SHP77 (cell line): Measurements from ENCODE around the gene DCAF16.
"Not testable (repeated sequence)": the region's sequence is repeated elsewhere in the genome, so short reads cannot be mapped to it uniquely, and the experiment has no call there.

Experiments used
- DNase-seq, 2 experiments: peaks; one replicate each; lab custom pipeline; 2025; lab: John Stamatoyannopoulos, UW

Gene DCAF16

GRCh38 chr4:17810260-17811077, at the start of gene DCAF16, which contains the start of gene NCAPG:
Gene DCAF16, minus strand, starts transcription at chr4:17810757. Its CDS starts 6,616 bp downstream, at chr4:17804141.
Gene NCAPG, plus strand, starts transcription at chr4:17810979. Its CDS starts 99 bp downstream, at chr4:17811078.
- DNase-seq, result peak; percentile 90 to 91

DNA sequence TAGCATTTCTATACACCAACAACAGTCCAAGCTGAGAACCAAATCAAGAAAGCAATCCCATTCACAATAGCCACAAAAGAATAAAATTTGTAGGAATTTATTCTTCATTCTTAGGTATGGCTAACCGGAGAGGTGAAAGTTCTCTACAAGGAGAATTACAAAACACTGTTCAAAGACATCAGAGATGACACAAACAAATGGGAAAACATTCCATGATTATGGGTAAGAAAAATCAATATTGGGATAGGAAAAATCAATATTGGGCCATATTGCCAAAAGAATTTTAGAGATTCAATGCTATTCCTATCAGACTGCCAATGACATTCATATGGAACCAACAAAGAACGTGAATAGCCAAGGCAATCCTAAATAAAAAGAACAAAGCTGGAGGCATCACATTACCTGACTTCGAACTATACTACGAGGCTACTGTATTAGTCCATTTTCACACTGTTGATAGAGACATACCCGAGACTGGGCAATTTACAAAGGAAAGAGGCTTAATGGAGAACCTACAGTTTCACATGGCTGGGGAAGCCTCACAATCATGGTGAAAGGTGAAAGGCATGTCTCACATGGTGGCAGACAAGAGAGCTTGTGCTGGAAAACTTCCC, 49.3 kb upstream of the DCAF16 start:
- no peak for DNase-seq

GRCh38 chr4:17854036-17854435, 43.5 kb upstream of the DCAF16 start:
- DNase-seq, result no peak

DNA sequence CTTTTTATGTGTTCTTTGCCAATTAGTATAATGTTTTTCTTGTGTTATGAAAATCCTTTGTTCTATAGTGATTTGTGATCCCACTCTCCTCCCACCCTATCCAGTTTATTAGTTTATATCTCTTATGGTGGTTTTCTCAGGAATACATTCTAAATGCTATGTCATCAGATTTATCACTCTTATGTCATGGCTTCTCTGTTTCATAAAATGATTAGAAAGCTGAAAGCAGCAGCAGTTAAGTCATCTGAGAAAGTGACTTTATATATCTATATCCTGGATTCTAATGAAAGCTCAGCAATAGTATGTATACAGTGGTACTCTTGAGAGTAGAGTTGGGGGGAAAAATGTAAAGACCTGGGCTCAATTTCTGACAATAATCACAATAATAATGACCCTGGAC, 41.4 kb upstream of the DCAF16 start:
- no peak for DNase-seq

GRCh38 chr4:17850295-17850694, 39.7 kb upstream of the DCAF16 start:
- DNase-seq, result not testable (repeated sequence)

DNA sequence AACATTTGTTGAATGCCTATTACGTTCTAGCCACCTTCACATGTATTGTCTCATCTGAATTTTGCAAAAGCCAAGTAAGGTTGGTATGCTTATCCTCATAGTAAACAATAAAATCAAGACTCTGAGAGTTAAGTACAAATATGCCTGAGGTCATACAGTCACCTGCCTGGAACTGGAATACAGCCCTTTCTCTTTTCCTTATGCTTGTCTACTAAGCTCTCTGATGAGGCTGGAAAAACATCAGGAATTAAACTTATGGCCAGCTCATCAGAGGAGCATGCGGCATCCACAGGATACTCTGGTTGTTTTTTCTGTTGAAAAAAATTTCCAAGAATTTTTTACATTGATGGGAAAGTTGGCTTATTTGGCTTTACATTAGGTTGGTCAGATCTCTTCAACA, 35.7 kb upstream of the DCAF16 start:
- no peak for DNase-seq

DNA sequence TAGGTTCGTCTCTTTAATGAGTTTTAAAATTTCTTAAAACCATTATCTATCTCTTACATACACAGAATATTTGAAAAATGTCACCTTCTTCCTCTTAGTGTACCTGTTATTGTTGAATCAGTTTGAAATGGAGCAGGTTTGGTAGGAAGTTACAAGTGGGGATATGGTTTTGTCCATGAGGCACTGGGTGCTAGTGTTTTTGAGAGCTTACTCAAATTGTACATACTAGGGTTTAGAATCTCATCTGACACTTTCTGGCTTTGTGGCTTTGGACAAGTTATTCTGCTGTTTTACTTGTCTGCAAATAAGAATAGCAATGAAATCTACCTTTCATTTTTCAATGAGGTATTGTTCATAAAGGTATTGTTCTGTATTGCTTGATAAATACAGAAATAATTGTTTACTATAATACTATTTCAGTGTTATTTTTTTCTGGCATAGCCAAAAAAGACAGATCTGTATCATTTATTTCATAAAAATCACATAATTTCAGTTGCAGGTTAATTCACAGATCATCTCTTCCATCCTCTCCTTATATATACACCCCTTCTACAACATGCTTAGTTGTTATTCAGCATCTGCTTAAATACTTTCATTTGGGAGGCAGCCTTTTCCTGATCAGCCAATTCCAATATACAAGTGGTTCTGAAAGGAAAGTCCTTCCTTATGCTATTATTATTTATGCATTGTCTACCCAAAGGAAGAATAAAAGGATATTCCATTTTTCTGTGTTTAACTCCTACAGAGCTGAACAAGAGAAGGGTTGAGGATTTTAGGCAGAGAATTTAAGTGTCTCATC, 13.5 kb upstream of the DCAF16 start:
- no peak for DNase-seq

DNA sequence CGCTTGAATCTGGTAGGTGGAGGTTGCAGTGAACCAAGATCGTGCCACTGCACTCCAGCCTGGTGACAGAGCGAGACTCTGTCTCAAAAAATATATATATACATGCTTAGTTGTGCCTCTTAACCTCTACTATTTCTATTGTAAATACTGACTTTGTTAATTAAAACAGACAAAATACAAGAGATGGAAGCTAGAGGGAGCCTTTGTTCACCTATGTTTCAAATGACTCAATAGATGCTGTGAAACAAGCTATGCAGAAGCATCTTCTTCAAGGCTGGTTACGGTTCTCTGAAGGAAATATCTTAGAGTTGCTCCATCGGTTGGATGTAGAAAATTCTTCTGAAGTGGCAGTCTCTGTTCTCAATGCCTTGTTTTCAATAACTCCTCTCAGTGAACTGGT, 6.5 kb upstream of the DCAF16 start:
- peak; percentile 2 to 5 for DNase-seq

DNA sequence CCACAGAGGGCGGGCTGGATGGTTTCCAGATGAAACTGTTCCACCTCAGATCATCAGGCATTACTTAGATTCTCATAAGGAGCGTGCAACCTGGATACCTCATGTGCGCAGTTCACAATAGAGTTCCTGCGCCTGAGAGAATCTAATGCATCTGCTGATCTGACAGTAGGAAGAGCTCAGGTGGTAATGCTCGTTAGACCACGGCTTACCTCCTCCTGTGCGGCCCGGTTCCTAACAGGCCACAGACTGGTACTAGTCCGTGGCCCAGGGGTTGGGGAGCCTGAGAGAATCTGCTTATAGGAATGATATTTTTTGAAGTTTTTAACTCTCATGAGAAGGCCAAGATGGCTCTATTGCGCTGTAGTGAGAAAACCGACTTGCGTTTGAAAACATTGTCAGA, 5.6 kb upstream of the DCAF16 start:
- DNase-seq, result no peak

- no peak for DNase-seq
These were observed 3.6 kb upstream of the DCAF16 start for GRCh38 chr4:17814140-17814539.

DNA sequence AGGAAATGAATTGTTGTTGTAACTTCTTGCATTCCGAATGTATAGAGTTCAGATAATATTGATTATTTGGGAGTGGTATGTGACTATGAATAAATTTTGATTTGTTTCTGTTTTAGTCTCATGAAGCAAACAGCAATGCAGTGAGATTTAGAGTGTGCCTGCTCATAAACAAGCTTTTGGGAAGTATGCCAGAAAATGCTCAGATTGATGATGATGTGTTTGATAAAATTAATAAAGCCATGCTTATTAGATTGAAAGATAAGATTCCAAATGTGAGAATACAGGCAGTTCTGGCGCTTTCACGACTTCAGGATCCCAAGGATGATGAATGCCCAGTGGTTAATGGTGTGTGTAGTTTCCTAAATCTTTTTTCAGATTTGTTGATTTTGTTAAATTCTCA, 2.2 kb upstream of the DCAF16 start:
- DNase-seq, result no peak

DNA sequence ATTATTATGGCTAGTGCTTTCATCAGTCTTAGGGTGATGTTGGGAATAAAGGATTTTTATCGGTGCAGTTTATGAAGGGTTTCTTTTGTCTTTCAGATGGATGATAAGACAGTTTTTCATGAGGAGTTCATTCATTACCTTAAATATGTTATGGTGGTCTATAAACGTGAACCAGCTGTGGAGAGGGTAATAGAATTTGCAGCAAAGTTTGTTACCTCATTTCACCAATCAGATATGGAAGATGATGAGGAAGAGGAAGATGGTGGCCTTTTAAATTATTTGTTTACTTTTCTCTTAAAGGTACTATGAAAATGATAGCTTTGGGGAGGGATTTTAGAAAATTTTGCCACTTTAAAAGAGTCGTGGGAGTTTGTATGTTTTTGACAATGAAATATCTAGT, 1.6 kb upstream of the DCAF16 start:
- no peak for DNase-seq

GRCh38 chr4:17811078-17811603, 584 bp upstream of the DCAF16 start:
- DNase-seq, result no peak

DNA sequence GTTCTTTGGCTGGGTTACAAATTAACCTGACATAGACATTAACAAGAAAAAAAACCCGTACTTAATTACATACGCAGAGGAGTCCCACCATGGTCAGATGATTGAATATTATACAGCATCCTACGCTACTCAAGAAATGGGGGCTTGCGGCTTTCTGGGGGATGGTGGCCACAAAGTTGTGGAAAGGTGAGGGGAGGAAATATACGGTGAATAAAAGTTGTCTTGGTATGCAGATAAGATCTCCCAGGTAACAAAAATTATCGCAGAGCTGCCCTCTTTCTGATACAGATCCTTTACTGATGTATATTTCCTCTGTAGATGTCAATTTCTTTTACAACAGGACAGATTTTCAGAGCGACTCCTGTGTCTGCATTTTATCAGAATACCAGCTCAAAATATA, 890 bp downstream of the DCAF16 start:
- no peak for DNase-seq

GRCh38 chr4:17807446-17807845, 3.1 kb downstream of the DCAF16 start:
- DNase-seq, result no peak

GRCh38 chr4:17805580-17806155, 4.9 kb downstream of the DCAF16 start:
- no peak for DNase-seq

GRCh38 chr4:17797808-17798207, 12.7 kb downstream of the DCAF16 start:
- no peak for DNase-seq

DNA sequence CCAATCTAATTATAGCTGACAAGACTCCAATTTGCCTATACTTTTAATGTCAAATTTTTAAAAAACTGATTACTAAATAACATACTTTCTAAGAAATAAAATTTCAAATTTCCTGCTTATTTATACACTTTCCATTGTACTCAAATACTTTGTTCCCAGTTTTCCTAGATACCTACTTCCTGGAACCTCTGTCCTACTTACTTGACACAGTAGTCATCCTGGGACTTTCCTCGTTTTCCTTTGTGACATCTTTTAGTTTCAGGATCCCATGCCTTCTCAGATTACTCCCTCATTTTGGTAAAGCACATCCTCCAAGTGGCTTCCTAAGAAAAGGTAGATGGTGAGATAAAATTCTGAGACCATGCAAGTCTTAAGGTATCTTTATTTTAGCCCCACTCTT, 15.8 kb downstream of the DCAF16 start:
- DNase-seq, result no peak

DNA sequence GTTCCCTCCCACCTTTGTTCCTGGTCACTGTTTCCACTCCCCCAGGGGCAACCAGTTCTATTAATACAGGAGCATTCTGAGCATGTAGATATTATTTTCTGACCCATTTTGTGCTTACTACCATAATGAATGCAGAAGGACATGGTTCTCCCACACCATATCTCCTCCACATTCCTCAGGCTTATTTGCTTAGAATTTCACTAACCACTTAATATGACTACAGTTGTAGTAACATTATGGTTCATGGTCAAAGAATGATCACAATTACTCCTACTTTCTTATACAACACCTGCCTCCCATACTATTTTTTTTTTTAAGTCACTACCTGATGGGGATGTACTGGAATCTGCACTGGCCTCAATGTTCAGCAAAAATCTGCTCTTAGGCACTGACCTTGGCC, 21.6 kb downstream of the DCAF16 start:
- DNase-seq, result no peak

DNA sequence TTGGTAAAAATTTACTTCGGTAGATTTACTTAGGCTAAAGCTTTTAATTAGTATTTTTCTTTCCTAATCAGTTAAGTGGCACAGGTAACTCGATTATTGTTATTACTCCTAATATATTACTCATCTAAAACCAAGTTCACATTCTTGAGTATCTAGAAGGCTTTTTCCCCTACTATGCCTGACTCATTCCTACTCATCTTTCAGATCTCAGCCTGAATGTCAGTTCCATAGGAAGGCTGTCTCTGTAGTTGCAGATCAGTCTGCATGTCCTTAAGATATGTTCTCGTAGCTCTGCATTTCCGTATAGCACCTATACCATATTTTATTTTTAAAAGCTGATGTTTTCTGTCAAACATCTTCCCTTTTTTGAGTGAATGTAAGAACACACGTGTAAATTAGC, 23.2 kb downstream of the DCAF16 start:
- DNase-seq, result no peak

DNA sequence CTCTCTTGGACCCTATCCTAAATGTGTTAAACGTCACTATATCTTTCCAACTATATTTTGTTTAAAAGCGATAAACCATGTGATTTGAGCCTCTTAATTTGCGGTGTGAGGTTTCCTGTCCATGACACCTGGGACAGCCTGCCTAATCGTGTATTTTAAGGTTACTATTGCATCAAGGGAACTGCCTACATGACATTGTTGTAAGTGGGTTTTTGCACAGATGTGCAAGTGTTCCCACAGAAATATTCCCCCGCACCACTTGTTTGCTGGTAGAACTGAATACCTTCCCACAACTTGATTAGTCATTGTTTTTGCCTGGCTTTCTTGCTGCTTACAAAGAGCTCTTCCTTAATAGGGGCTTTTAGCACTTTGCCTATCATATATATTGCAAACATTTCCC, 24.0 kb downstream of the DCAF16 start:
- DNase-seq, result no peak

- DNase-seq, result no peak
These were observed 24.7 kb downstream of the DCAF16 start for GRCh38 chr4:17785858-17786257.
